HG02973 (cell line): ENCODE data around the gene ST3GAL3.
"Not testable (repeated sequence)": the region's sequence is repeated elsewhere in the genome, so short reads cannot be mapped to it uniquely, and the experiment has no call there.

Experiments used
- ATAC-seq: cut with Tn5 transposase; IDR thresholded peaks from one replicate; pipeline ENCODE4 v1.9.1; 2021; ENCODE audit warnings: moderate library complexity; ENCODE audit not compliant: unreplicated experiment

The ST3GAL3 gene

GRCh38 chr1:43754892-43755291, 47.6 kb downstream of the ST3GAL3 start:
- no peak for ATAC-seq

- ATAC-seq, result no peak
Measured at GRCh38 chr1:43757343-43758053, 50.2 kb downstream of the ST3GAL3 start.

GRCh38 chr1:43760745-43761317, 53.5 kb downstream of the ST3GAL3 start:
- no peak for ATAC-seq

- ATAC-seq, result no peak
Measured at GRCh38 chr1:43763497-43763973, 56.2 kb downstream of the ST3GAL3 start.

GRCh38 chr1:43764581-43764980, 57.2 kb downstream of the ST3GAL3 start:
- ATAC-seq, result no peak

- no peak for ATAC-seq
Measured at GRCh38 chr1:43766086-43766784, 58.9 kb downstream of the ST3GAL3 start.

GRCh38 chr1:43766818-43767525, 59.6 kb downstream of the ST3GAL3 start:
- ATAC-seq, result no peak

- ATAC-seq, result no peak
Measured at GRCh38 chr1:43768168-43768567, 60.8 kb downstream of the ST3GAL3 start.

- ATAC-seq, result no peak
Measured at GRCh38 chr1:43769350-43769908, 62.1 kb downstream of the ST3GAL3 start.

GRCh38 chr1:43770111-43770510, 62.8 kb downstream of the ST3GAL3 start:
- ATAC-seq, result no peak

- no peak for ATAC-seq
Measured at GRCh38 chr1:43772978-43773377, 65.6 kb downstream of the ST3GAL3 start.

GRCh38 chr1:43773821-43774220, 66.5 kb downstream of the ST3GAL3 start:
- no peak for ATAC-seq

- no peak for ATAC-seq
Measured at GRCh38 chr1:43774359-43774758, 67.0 kb downstream of the ST3GAL3 start.

GRCh38 chr1:43776043-43776761, 68.9 kb downstream of the ST3GAL3 start:
- ATAC-seq, result no peak

- not testable (repeated sequence) for ATAC-seq
Measured at GRCh38 chr1:43777916-43778315, 70.6 kb downstream of the ST3GAL3 start.

GRCh38 chr1:43779266-43779665, 71.9 kb downstream of the ST3GAL3 start:
- no peak for ATAC-seq

GRCh38 chr1:43779805-43780403, 72.6 kb downstream of the ST3GAL3 start:
- ATAC-seq, result no peak

- no peak for ATAC-seq
Measured at GRCh38 chr1:43781574-43781973, 74.2 kb downstream of the ST3GAL3 start.

- ATAC-seq, result no peak
Measured at GRCh38 chr1:43783096-43783670, 75.8 kb downstream of the ST3GAL3 start.
